Stomach (tissue), 9 donors: ENCODE results near the gene PLEKHA5. TPM values are rescaled to one million over a fixed set of nuclear protein-coding genes. Genes with fewer than 3 reads are reported as not detected.

ENCODE experiments used
- DNase-seq, 2 donors: peaks; one replicate each; pipeline versions ENCODE4 v3.0.0 to v3.0.0-alpha.2; 2013 to 2019
- H3K27ac ChIP-seq, 5 donors: fragments of 200-600 bp in 4 of 5; sonication (generic) in 4 of 5; one replicate each; pipeline ENCODE4 v1.5.1; 2013 to 2019; ENCODE audit warnings: mild to moderate bottlenecking in 1 of 5, moderate library complexity in 1 of 5
- H3K27me3 ChIP-seq, 3 donors: fragments of 200-600 bp; sonication (generic); one replicate each; pipeline ENCODE4 v1.5.1; 2017 to 2019; ENCODE audit warnings: mixed run types in 1 of 3
- H3K36me3 ChIP-seq, 4 donors: fragments of 200-600 bp; sonication (generic); 1 replicate in 3 of 4; 2 replicates in 1 of 4; pipeline ENCODE4 v1.5.1; 2016 to 2019
- H3K4me1 ChIP-seq, 4 donors: fragments of 200-600 bp; sonication (generic); one replicate each; pipeline ENCODE4 v1.5.1; 2016 to 2019
- H3K4me3 ChIP-seq, 4 donors: fragments of 200-600 bp; sonication (generic) in 3 of 4; one replicate each; pipeline ENCODE4 v1.5.1; 2016 to 2019; ENCODE audit warnings: mild to moderate bottlenecking in 1 of 4
- H3K9me3 ChIP-seq, 4 donors: fragments of 200-600 bp; sonication (generic); one replicate each; pipeline ENCODE4 v1.5.1; 2016 to 2019
- CTCF ChIP-seq, 7 experiments: fragments of 450-650 bp in 4 of 7; fragments of 200-600 bp in 3 of 7; sonication (generic) in 3 of 7; IDR thresholded peaks; one replicate each; pipeline ENCODE4 v1.5.1; 2016 to 2019; ENCODE audit warnings: antibody characterized with exemption in 7 of 7, control low read depth in 2 of 7, mild to moderate bottlenecking in 1 of 7
- EP300 ChIP-seq: sonication (generic); formaldehyde crosslinking; IDR thresholded peaks from one replicate; pipeline ENCODE4 v1.6.1; 2017; ENCODE audit warnings: antibody characterized with exemption
- POLR2A ChIP-seq, 4 donors: fragments of 450-650 bp; IDR thresholded peaks; one replicate each; pipeline ENCODE4 v1.6.1; 2016; ENCODE audit warnings: antibody characterized with exemption in 4 of 4, control low read depth in 2 of 4, mild to moderate bottlenecking in 1 of 4, moderate library complexity in 1 of 4
- POLR2AphosphoS5 ChIP-seq, 3 donors: sonication (generic); formaldehyde crosslinking; IDR thresholded peaks; one replicate each; pipeline ENCODE4 v1.6.1; 2016; ENCODE audit warnings: antibody characterized with exemption in 3 of 3
- WGBS, 5 donors: extraction: QIAGEN DNeasy Blood & Tissue Kit in 3 of 5; methylation state at CpG; one replicate each; pipeline versions ENCODE4 v1.1.5 to v1.1.7; 2013 to 2018; 5-methylcytosine and 5-hydroxymethylcytosine counted together
- intact Hi-C: fragments of 100-400 bp; cut with DNase I; formaldehyde crosslinking; loops from one replicate; pipeline ENCODE4 v1.15.1; 2023; ENCODE audit warnings: low total_unique reads
- polyA plus RNA-seq, 3 donors: library from polyadenylated mRNA; stranded (reverse); fragments of 200-250 nt; gene quantifications; one replicate each; pipeline ENCODE4 v1.2.3, GENCODE V29; 2013
- total RNA-seq, 5 donors: library from RNA; depleted of rRNA; stranded (reverse); fragments of >200 nt; gene quantifications; one replicate each; pipeline versions ENCODE4 v1.1.0 to v1.2.3, GENCODE V29; 2014 to 2016
- donor health status: healthy with polysubstance abuse.
- donor health status: Bipolar disorder and iron deficiency.
- donor health status: healthy.

PLEKHA5 gene
- total and polyA plus RNA-seq, 8 donors, result 13.8 to 156 (median 36.6) TPM

DNA sequence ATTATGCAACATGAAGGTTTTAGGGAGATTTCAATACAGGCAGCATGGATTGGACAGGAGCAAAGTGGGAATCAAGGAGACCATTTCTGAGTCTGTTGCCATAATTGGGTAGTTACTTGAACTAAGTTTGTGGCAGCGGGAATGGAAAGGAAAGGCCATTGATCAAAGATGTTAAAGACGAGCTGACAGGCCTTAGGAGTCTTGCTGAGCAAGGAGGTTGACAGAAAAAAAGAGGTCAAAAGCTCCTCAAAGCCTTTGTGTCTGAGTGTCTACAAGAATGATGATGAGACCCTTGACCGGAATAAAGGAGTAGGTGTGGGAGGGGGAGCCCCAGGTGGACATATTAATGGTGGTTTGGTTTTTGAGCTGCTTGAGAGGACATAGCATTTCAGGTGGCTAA is 9.4 kb downstream of the PLEKHA5 start:
- Histone ChIP-seq H3K27ac (no peak overlapping the region), H3K36me3 (peaks cover 0 to 12% (median 5%) of the 10 kb centered on the region in 4 donors), H3K27me3 (no peaks in the 10 kb centered on the region), H3K9me3 (no peaks in the 10 kb centered on the region), H3K4me3 (no peak overlapping the region), H3K4me1 (peaks cover 14 to 52% (median 31%) of the 10 kb centered on the region in 4 donors)
- intact Hi-C loops, result no loop called here
- DNase-seq, result no peak
- TF ChIP-seq CTCF (IDR thresholded peaks at IDR 0.05) (no peak), EP300 (no peak), POLR2AphosphoS5 (IDR thresholded peaks at IDR 0.05) (no peak), POLR2A (IDR thresholded peaks at IDR 0.05) (no peak)
- 85 to 95% (median 88%) methylated on average over 3 of the region's 3 CpGs for WGBS, 5 donors

DNA sequence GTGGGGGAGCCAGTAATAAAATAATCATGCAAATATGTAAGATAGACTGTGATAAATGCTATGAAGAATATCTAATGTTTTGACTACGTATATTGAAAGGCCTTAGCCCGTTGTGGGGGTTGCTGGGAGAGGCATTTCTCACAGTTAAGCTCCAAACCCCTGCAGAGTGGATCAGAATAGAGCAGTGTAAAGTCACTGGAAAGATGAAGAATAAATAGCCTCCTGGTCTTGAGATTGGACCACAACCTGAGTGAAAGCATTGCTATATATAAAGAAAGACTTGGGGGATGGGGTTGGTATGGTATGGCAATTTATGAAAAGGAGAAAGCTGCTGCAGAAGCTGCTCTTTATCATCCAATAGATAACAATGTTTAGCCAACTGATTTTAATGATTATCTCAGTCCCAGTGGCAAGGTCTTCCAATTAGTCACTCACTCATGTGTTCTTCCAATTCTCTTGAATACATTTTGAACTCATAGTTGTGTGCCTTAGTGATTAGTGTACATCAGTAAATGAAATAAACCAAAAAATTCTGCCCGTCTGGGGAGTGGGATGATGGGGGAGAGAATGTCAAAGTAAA is 10.2 kb downstream of the PLEKHA5 start:
- intact Hi-C loops, result no loop called here
- H3K9me3 ChIP-seq, result no peaks in the 10 kb centered on the region
- H3K4me3 ChIP-seq, result no peak overlapping the region
- peaks cover 13 to 44% (median 25%) of the 10 kb centered on the region in 4 donors for H3K4me1 ChIP-seq
- H3K27me3 ChIP-seq, result no peaks in the 10 kb centered on the region
- DNase-seq, result no peak
- TF ChIP-seq POLR2A (IDR thresholded peaks at IDR 0.05) (no peak), POLR2AphosphoS5 (IDR thresholded peaks at IDR 0.05) (no peak), CTCF (IDR thresholded peaks at IDR 0.05) (no peak), EP300 (no peak)
- H3K36me3 ChIP-seq, result peaks cover 0 to 12% (median 5%) of the 10 kb centered on the region in 4 donors
- 63 to 77% (median 68%) methylated on average over 3 of the region's 3 CpGs for WGBS, 5 donors
- H3K27ac ChIP-seq, result no peak overlapping the region

DNA sequence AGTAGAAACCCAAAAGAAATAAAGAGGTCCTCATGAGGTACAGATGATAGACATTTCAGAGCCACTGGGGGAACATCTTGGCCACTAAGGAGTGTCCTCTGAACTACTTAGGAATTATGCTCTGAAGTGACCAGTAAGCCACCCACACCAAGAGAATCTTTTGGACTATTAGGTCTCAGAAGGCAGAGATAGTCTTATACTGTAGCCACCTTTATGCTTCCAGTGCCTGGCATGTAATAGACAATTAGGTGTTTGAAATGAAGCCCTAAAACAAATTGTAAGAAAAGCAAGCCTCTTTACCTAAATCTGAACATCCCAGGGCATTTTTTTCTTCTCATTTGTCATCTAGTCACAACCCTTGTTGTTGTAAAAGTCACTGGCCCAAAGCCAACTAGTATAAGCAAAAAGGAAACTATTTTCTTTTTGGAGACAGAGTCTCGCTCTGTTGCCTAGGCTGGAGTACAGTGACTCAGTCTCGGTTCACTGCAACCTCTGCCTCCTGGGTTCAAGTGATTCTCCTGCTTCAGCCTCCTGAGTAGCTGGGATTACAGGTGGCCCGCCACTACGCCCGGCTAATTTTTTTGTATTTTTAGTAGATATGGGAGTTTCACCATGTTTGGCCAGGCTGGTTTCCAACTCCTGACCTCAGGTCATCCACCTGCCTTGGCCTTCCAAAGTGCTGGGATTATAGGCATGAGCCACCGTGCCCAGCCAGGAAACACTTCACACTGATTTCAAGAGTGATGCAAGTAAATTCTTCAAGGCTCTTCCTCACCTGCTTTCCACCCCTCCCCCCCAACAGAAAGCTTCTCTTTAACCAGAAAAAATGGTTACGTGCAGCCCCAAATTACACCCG is 11.1 kb downstream of the PLEKHA5 start:
- H3K27ac ChIP-seq, result no peak overlapping the region
- H3K9me3 ChIP-seq, result no peaks in the 10 kb centered on the region
- H3K36me3 ChIP-seq, result peaks cover 0 to 12% (median 5%) of the 10 kb centered on the region in 4 donors
- H3K4me1 ChIP-seq, result peaks cover 13 to 37% (median 23%) of the 10 kb centered on the region in 4 donors
- intact Hi-C loops, result no loop called here
- WGBS, 5 donors, result 72 to 86% (median 83%) methylated on average over 5 to 8 of the region's 8 CpGs
- no peak for DNase-seq
- no peaks in the 10 kb centered on the region for H3K27me3 ChIP-seq
- no peak for TF ChIP-seq POLR2AphosphoS5 (IDR thresholded peaks at IDR 0.05)
- no peak for TF ChIP-seq CTCF (IDR thresholded peaks at IDR 0.05)
- TF ChIP-seq POLR2A (IDR thresholded peaks at IDR 0.05), result no peak
- no peak for TF ChIP-seq EP300
- H3K4me3 ChIP-seq, result no peak overlapping the region

GRCh38 chr12:19142499-19142898 is 13.0 kb downstream of the PLEKHA5 start:
- H3K27me3 ChIP-seq, result no peaks in the 10 kb centered on the region
- no peak for DNase-seq
- 96 to 100% (median 96%) methylated on average over 2 of the region's 2 CpGs for WGBS, 5 donors
- no peak overlapping the region for H3K27ac ChIP-seq
- peaks cover 0 to 6% (median 2%) of the 10 kb centered on the region in 4 donors for H3K36me3 ChIP-seq
- no peaks in the 10 kb centered on the region for H3K9me3 ChIP-seq
- peaks cover 9 to 44% (median 19%) of the 10 kb centered on the region in 4 donors for H3K4me1 ChIP-seq
- intact Hi-C loops, result no loop called here
- no peak for TF ChIP-seq POLR2AphosphoS5 (IDR thresholded peaks at IDR 0.05)
- TF ChIP-seq EP300, result no peak
- no peak for TF ChIP-seq POLR2A (IDR thresholded peaks at IDR 0.05)
- TF ChIP-seq CTCF (IDR thresholded peaks at IDR 0.05), result no peak
- H3K4me3 ChIP-seq, result no peak overlapping the region
